HG02884 (cell line): ENCODE data around the gene KIAA1755.
"Not testable (repeated sequence)": the region's sequence is repeated elsewhere in the genome, so short reads cannot be mapped to it uniquely, and the experiment has no call there.

Experiments
- ATAC-seq: cut with Tn5 transposase; IDR thresholded peaks from one replicate; pipeline ENCODE4 v1.9.1; 2021; ENCODE audit warnings: mild to moderate bottlenecking, moderate library complexity; ENCODE audit not compliant: unreplicated experiment

Gene KIAA1755

DNA sequence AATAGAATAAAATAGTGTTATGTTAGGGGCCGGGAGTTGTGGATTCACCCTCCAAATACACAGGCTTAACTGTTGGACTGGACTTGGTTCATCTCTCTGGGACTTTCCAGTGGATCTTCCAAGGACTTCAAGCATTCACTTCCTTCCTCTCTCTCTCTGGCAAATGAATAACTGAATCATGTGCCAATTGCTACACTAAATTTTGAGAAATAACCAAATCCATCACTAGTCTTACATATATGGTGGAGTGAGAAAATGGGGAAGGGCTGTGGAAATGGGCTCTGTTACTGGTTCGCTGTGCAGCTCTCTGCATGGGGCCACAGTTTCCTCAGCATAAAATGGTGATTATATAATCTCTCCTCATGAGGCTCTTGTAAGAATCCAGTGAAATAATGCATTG lies 6.8 kb upstream of the KIAA1755 start:
- no peak for ATAC-seq

DNA sequence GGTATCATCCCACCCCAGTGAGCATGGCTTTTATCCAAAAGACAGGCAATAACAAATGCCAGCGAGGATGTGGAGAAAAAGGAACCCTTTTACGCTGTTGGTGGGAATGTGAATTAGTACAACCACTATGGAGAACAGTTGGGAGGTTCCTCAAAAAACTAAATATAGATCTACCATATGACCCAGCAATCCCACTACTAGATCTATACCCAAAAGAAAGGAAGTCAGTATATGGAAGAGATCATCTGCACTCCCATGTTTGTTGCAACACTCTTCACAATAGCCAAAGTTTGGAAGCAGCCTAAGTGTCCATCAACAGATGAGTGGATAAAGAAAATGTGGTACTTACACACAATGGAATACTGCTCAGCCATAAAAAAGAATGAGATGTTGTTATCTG lies 5.9 kb upstream of the KIAA1755 start:
- ATAC-seq, result no peak

GRCh38 chr20:38262931-38263330 lies 2.4 kb upstream of the KIAA1755 start:
- no peak for ATAC-seq

DNA sequence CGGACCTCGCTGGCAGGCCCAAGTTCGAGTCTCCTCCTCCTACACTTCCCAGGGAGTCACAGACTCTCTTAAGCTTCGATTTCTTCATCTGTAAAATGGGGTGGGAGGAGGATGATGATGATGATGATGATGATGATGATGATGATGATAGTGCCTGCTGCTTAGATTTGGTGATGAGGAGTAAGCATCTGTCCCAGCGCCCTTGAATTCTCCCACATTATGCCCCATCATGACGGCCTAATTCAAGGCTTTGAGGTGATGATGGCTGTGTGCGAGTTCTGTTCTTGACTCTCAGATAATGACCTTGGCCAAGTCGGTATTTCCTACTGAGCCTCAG lies 487 bp upstream of the KIAA1755 start:
- no peak for ATAC-seq

- ATAC-seq, result no peak
These were observed 534 bp downstream of the KIAA1755 start for GRCh38 chr20:38260025-38260377.

DNA sequence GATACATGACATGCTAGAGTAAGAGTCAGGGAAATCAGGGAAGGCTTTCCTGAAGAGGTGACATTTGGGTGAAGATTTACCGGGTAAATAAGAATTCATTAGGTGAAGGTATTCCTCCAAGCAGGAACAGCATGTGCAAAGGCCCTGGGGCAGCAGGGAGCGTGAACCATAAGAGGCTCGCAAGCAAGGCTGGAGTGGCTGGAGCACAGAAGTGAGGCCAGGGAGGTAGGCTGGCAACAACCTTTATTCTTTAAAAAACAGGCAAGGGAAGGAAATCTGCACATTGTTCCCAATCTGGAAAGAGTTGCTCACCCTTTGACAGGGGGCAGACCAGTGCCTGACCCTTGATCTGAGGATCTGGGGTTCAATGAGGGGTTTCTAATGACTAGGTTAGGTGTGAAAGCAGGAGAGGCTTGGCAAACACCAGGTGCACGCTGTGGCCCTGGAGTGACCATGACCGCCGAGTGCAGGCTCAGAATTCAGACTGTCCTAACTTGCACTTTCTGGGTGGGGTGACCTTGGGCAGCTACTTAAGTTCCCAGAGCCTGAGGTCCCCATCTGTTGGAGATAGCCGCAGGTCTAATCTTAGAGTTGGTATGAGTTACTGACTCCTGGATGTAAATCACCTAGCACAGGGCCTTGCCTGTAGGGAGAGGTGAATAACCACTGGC lies 1.9 kb downstream of the KIAA1755 start:
- ATAC-seq, result no peak

DNA sequence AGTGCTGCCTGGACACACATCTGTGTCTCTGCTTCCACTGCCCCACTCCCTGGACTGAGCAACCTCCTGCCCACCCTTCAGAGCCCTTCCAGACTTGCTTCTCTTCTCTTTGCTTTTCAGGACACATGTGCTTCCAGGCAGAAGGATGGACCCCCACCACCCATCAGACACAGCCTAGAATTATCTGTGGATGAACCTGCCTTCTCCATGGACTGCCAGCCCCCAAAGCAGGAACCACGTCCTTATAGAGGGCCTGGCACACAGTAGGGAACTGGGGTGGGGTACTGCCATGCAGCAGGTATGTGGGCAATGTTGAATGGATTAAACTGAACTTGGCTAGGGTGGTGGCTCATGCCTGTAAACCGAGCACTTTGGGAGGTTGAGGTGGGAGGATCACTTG lies 3.6 kb downstream of the KIAA1755 start:
- ATAC-seq, result no peak

- ATAC-seq, result no peak
These were observed 4.5 kb downstream of the KIAA1755 start for GRCh38 chr20:38256021-38256420.

DNA sequence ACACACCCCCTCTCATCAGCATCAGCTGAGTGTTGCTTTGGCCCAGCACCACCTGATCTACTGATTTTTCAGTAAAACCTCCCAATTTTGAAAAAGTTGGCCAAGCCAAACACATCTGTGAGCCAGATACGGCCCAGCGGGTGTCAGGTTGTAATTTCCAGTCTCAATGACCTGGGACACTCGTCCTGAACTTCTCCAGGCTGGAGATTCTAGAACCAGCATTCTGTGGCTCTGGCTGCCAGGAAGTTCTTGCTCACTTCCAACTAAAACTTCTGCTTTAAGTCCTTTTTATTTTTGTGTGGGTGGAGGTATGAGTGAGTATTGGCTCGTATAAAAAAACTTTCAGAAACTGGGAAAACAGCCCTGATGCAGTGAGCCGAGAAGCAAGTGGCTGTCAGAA lies 5.1 kb downstream of the KIAA1755 start:
- no peak for ATAC-seq

DNA sequence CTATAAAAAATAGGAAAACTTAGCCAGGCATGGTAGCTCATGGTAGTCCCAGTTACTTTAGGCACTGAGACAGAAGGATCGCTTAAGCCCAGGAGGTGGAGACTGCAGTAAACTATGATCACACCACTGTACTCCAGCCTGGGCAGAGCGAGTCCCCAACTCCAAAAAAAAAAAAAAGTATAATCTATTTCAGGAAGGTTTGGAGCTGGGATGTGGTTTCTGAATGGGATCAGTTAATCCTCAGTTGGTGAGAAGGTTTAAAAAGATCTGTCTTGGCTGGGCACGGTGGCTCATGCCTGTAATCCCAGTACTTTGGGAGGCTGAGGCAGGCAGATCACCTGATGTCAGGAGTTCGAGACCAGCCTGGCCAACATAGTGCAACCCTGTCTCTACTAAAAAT lies 5.9 kb downstream of the KIAA1755 start:
- ATAC-seq, result not testable (repeated sequence)

DNA sequence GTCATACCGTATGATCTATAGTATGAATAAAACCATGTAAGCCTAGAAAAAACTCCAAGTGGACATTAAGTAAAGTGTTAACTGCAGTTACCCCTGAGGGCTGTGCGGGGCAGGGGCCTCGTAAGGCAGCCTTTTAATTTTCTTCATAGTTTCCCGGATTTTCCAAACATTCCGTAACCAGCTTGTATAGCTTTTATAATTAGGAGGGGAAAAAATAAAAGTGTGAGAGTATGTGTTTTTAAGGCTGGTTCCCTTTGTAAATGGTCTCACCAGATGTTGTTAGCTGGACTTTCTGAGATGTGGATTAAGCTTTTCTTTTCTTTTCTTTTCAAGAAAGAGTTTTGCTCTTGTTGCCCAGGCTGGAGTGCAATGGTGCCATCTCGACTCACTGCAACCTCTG lies 7.0 kb downstream of the KIAA1755 start:
- no peak for ATAC-seq

DNA sequence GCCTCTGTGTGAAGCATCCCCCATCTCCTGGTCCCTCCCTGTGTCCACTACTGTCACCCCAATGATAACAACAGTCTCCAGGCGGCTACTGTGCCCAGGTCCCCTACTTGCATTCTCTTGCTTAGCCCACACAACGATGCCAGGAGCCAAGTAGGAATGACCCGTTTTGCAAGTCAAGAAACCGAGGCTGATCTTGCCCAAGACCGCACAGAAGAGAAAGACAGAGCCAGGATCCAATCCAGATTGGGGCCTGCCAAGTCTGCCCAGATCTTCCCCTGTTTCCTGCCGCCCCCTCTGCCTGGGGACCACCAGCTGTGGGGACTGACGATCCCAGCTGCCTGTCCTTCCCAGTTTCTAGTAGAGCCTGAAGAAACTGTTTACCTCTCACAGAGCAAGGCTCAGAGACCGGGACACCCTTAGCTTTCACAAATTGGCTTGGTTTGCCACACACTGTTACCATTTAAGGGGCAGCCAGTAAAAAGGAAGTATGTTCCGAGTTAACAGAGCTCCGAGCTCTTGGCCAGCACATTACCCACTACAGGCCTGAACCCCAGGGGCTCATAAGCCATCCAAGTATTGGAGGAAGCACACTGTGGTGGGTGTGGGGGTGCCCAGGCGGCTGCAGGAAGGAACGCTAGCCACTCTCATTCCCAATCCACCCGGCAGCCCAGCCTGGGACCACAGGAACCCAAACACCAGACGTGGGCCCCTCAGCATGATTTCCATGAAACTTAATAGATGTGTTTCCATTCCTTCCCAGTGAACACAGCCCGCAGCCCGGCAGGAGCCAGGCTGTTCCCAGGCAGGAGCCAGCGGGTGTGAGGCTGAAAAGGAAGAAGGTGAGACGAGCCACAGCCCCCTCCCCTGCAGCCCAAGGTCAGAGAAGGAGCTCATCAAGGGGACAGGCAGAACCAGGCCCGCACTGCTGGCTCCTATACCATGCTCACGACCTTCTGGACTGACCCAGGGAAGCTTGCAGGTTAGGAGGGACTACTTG lies 7.9 kb downstream of the KIAA1755 start:
- no peak for ATAC-seq

- not testable (repeated sequence) for ATAC-seq
These were observed 9.1 kb downstream of the KIAA1755 start for GRCh38 chr20:38251441-38251840.

DNA sequence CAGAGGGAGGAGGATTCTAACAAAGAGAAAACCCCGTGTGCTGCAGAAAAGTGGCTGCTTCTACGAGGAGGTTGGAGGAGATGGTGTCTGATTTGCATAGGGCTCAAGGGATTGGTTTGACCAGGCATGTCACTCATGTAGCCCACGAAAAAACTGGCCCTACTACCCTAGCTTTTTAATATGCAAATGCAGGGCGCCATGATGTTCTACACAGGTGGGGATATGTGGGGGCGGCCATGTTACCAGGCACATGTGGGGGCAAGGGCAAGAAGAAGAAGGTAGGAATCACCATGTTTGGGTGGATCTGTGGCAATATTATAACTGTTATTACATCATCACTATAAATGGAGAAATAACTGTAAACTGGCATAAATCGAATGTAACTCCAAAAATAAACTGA lies 9.9 kb downstream of the KIAA1755 start:
- no peak for ATAC-seq

DNA sequence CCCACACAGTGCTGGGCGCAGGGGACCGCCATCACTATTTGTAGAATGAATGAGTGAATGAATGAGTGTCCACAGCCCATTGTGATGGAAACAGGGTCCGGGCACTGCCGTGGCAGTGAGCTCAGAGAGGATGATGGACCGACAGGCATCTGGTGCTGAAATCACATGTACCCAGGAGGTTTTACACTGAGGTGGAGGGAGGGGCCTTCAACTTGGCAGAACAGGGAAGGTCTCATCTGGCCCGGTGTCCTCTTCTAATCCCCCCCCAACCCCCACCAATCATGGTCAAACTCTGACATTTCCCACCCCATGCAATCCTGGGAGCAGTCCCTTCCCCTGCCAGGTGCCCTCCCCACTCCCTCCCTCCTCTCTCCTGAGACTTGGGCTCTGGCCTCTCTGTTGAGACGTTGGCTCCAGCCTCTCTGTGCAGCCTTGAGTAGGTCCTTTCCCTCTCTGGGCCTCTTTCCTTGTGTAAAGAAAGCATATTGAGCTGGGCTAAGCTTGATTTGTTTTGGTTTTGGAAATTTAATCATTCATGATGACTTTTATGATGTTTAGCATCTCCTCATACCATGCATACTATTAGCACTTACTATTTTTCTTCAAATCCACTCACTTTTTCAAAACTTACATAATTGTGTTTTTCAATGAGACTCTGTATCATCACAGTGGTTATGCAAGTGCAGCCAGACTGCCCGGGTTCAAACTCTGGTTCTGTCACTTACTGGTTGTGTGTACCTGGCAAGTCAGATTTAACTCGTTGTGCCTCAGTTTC lies 10.8 kb downstream of the KIAA1755 start:
- no peak for ATAC-seq

- no peak for ATAC-seq
These were observed 12.4 kb downstream of the KIAA1755 start for GRCh38 chr20:38248133-38248532.

GRCh38 chr20:38247725-38248124 lies 12.8 kb downstream of the KIAA1755 start:
- ATAC-seq, result not testable (repeated sequence)

GRCh38 chr20:38247166-38247509 lies 13.4 kb downstream of the KIAA1755 start:
- ATAC-seq, result no peak

- ATAC-seq, result no peak
These were observed 14.0 kb downstream of the KIAA1755 start for GRCh38 chr20:38246357-38247165.

GRCh38 chr20:38245753-38246152 lies 14.8 kb downstream of the KIAA1755 start:
- ATAC-seq, result no peak

DNA sequence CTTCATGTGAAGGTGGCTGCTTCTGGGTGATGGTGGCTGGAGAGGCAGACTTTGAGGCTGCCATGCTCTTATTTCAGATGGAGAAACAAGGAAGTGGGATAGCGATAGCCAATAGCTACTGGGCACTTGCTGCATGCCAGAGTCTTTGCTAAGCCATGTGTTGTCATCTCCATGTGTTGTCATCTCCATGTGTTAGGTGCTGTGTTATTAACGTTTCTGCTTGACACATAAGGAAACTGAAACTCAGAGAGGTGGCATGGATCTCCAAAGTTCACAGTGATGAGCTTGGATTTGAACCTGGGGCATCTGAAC lies 16.9 kb downstream of the KIAA1755 start:
- ATAC-seq, result no peak
